DOHH2 (cell line): ENCODE data around the gene ASMTL.

Experiments used
- H3F3A ChIP-seq: fragments of 200-600 bp; sonication (generic), shearing (Covaris generic); 2 replicates; pipeline ENCODE4 v1.6.0; 2016; ENCODE audit warnings: antibody characterized with exemption, mild to moderate bottlenecking; ENCODE audit not compliant: control insufficient read depth, insufficient read depth
- H3K27ac ChIP-seq: fragments of 200-600 bp; sonication (generic); 2 replicates; pipeline ENCODE4 v1.5.1; 2014; ENCODE audit warnings: low read depth, mild to moderate bottlenecking, low read length, moderate library complexity
- H3K27me3 ChIP-seq: fragments of 200-600 bp; sonication (generic); 2 replicates; pipeline ENCODE4 v1.6.1; 2014; ENCODE audit warnings: mild to moderate bottlenecking, low read length, mixed read lengths; ENCODE audit not compliant: control insufficient read depth
- H3K36me3 ChIP-seq: fragments of 200-600 bp; sonication (generic); 2 replicates; pipeline ENCODE4 v1.6.1; 2014; ENCODE audit warnings: mild to moderate bottlenecking, low read length, moderate library complexity, mixed read lengths; ENCODE audit not compliant: control insufficient read depth
- H3K4me1 ChIP-seq: fragments of 200-600 bp; sonication (generic); 2 replicates; pipeline ENCODE4 v1.6.1; 2014; ENCODE audit warnings: mild to moderate bottlenecking, low read length, mixed read lengths; ENCODE audit not compliant: control insufficient read depth
- H3K4me2 ChIP-seq: fragments of 200-600 bp; sonication (generic); 2 replicates; pipeline ENCODE4 v1.6.0; 2014; ENCODE audit warnings: mild to moderate bottlenecking, low read length, moderate library complexity
- H3K4me3 ChIP-seq: fragments of 200-600 bp; sonication (generic); 2 replicates; pipeline ENCODE4 v1.5.1; 2014; ENCODE audit warnings: mild to moderate bottlenecking, low read length, mixed read lengths
- H3K79me2 ChIP-seq: fragments of 200-600 bp; sonication (generic); 2 replicates; pipeline ENCODE4 v1.6.1; 2014; ENCODE audit warnings: mild to moderate bottlenecking, low read length, mixed read lengths; ENCODE audit not compliant: control insufficient read depth
- H3K9me2 ChIP-seq: fragments of 200-600 bp; sonication (generic); replicated peaks from 2 replicates; pipeline ENCODE4 v1.6.1; 2014; ENCODE audit warnings: mild to moderate bottlenecking, low read length, mixed read lengths; ENCODE audit not compliant: control insufficient read depth
- H3K9me3 ChIP-seq: fragments of 200-600 bp; sonication (generic); 2 replicates; pipeline ENCODE4 v1.6.1; 2014; ENCODE audit warnings: antibody characterized with exemption, low read length, mixed read lengths; ENCODE audit not compliant: control insufficient read depth, insufficient read depth
- H4K20me1 ChIP-seq: fragments of 200-600 bp; sonication (generic); 2 replicates; pipeline ENCODE4 v1.6.0; 2014; ENCODE audit warnings: low read depth, mild to moderate bottlenecking, antibody characterized with exemption, low read length, moderate library complexity; ENCODE audit not compliant: control insufficient read depth, insufficient read depth
- EZH2phosphoT487 ChIP-seq: fragments of 200-600 bp; sonication (generic); IDR thresholded peaks from 2 replicates; pipeline ENCODE4 v1.6.1; 2017; ENCODE audit warnings: borderline replicate concordance, mild to moderate bottlenecking, antibody characterized with exemption, low read length, moderate library complexity, mixed read lengths
- TF ChIP-seq, protein P1 (sequence below): fragments of 200-600 bp; sonication (generic); IDR thresholded peaks from one replicate; pipeline ENCODE4 v1.5.1; 2014; ENCODE audit warnings: antibody characterized with exemption, mild to moderate bottlenecking, low read depth, low read length; ENCODE audit not compliant: poor library complexity, severe bottlenecking

The ASMTL gene

DNA sequence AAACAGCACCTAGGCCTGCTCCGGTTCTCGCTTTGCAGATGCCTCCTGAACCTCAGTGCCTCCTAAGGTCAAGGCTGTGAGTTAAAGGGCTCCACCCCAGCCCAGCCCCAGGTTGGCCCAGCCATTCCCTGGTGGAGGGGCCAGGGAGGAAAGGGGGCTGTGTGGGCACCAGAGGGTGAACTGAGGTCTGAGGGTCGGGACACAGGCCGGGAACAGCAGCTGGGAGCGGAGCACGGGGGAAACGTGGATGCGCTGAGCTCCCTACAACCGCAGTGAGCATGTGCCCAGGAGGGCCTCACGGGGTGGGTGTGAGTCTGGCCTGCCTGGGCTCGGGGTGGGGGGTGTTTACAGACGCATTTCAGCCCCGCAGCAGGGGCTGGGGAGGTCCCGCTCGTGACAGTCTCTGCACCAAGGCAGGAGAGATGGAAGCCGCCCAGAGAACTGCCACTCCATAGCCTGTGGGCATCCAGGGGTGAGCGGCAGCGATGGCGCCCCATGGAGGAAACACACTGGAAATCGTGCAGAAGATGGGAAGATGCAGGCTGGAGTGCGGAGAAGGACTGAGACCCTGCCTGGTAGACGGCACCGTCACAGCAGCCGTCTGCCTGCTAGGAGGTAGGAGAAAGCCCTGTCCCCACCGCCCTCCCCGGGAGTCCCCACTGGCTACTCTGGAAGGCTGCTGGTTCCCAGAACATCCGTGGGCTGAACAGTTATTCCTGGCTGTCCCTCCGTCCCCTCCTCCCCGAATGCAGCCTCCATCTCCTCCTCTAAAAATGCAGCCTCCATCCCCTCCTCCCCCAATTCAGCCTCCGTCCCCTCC lies 50.9 kb downstream of the ASMTL start:
- H3K4me3 ChIP-seq, result no peak overlapping the region
- H3K4me1 ChIP-seq, result no peaks in the 10 kb centered on the region
- no peaks in the 10 kb centered on the region for H3F3A ChIP-seq
- no peaks in the 10 kb centered on the region; the same call in 1 of the 2 replicates for H3K9me3 ChIP-seq
- H3K36me3 ChIP-seq, result peaks cover 93% of the 10 kb centered on the region
- no peaks in the 10 kb centered on the region; the same call in 1 of the 2 replicates for H3K9me2 ChIP-seq
- H3K27me3 ChIP-seq, result no peaks in the 10 kb centered on the region
- no peak overlapping the region for H3K4me2 ChIP-seq
- no peak for TF ChIP-seq EZH2phosphoT487
- TF ChIP-seq, protein P1, sequence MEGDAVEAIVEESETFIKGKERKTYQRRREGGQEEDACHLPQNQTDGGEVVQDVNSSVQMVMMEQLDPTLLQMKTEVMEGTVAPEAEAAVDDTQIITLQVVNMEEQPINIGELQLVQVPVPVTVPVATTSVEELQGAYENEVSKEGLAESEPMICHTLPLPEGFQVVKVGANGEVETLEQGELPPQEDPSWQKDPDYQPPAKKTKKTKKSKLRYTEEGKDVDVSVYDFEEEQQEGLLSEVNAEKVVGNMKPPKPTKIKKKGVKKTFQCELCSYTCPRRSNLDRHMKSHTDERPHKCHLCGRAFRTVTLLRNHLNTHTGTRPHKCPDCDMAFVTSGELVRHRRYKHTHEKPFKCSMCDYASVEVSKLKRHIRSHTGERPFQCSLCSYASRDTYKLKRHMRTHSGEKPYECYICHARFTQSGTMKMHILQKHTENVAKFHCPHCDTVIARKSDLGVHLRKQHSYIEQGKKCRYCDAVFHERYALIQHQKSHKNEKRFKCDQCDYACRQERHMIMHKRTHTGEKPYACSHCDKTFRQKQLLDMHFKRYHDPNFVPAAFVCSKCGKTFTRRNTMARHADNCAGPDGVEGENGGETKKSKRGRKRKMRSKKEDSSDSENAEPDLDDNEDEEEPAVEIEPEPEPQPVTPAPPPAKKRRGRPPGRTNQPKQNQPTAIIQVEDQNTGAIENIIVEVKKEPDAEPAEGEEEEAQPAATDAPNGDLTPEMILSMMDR, result no peak
- no peak overlapping the region for H3K27ac ChIP-seq
- H4K20me1 ChIP-seq, result no peaks in the 10 kb centered on the region
- H3K79me2 ChIP-seq, result peaks cover 22% of the 10 kb centered on the region

- peaks cover 31% of the 10 kb centered on the region for H3K79me2 ChIP-seq
- no peak for TF ChIP-seq EZH2phosphoT487
- TF ChIP-seq, protein P1, result no peak
- H3K36me3 ChIP-seq, result peaks cover 93% of the 10 kb centered on the region
Measured at GRCh38 chrX:1400742-1401471, 51.8 kb downstream of the ASMTL start.

DNA sequence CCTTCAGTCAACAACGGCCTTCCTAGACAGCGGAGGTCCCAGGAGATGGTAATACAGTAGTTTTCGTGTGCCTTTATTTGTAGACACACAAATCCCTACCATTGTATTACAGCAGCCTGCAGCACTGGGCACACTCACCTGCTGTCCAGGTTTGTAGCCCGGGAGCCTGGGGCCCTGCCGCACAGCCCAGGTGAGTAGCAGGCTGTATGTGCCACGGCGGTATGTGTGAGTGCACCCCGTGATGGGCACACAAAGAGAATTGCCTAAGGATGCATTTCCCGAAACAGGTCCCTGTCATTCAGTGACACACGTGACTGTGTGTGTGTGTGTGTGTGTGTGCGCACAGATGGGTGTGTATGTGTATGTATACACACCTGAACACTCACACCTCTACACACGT lies 52.7 kb downstream of the ASMTL start:
- Histone ChIP-seq H3K27ac (no peak overlapping the region), H4K20me1 (no peaks in the 10 kb centered on the region), H3K4me1 (peaks cover 6% of the 10 kb centered on the region), H3K36me3 (peaks cover 93% of the 10 kb centered on the region), H3F3A (no peaks in the 10 kb centered on the region), H3K27me3 (no peaks in the 10 kb centered on the region), H3K79me2 (peaks cover 34% of the 10 kb centered on the region), H3K9me2 (no peaks in the 10 kb centered on the region; the same call in 1 of the 2 replicates), H3K4me2 (no peak overlapping the region), H3K4me3 (no peak overlapping the region), H3K9me3 (no peaks in the 10 kb centered on the region; the same call in 1 of the 2 replicates)
- TF ChIP-seq, protein P1, result no peak

More at GRCh38 chrX:1400742-1401471, 51.8 kb downstream of the ASMTL start:
- Histone ChIP-seq H3K9me2 (no peaks in the 10 kb centered on the region; the same call in 1 of the 2 replicates), H3K27me3 (no peaks in the 10 kb centered on the region), H3K4me2 (no peak overlapping the region), H3K9me3 (no peaks in the 10 kb centered on the region; the same call in 1 of the 2 replicates), H3K4me3 (no peak overlapping the region), H3K4me1 (no peaks in the 10 kb centered on the region; the same call in 1 of the 2 replicates), H4K20me1 (no peaks in the 10 kb centered on the region), H3F3A (no peaks in the 10 kb centered on the region), H3K27ac (no peak overlapping the region)
